GM23248 (cell line): ENCODE measurements around the gene TMEM150B.

ENCODE experiments used
- EZH2 ChIP-seq: fragments of 200-600 bp; sonication (generic); IDR thresholded peaks from 2 replicates; pipeline ENCODE4 v1.6.1; 2018; ENCODE audit warnings: antibody characterized with exemption, mild to moderate bottlenecking; ENCODE audit not compliant: insufficient read depth, poor library complexity, severe bottlenecking
- EZH2phosphoT487 ChIP-seq: fragments of 200-600 bp; sonication (generic); IDR thresholded peaks from 2 replicates; pipeline ENCODE4 v1.6.1; 2018; ENCODE audit warnings: antibody characterized with exemption, moderate library complexity, mild to moderate bottlenecking, low read depth; ENCODE audit not compliant: insufficient read depth

- TF ChIP-seq EZH2phosphoT487 (no peak), EZH2 (no peak)
Observed at GRCh38 chr19:55345818-55346724, 20.9 kb upstream of the TMEM150B start.
